Neural progenitor cell (in vitro differentiated cells): Measurements from ENCODE around the gene MT1H. TPM values are rescaled to one million over a fixed set of nuclear protein-coding genes. Genes with fewer than 3 reads are reported as not detected.

ENCODE experiments used
- DNase-seq: peaks from one replicate; pipeline ENCODE4 v3.0.0-alpha.2; 2016; ENCODE audit warnings: low spot score
- H2AFZ ChIP-seq: fragments of 200-600 bp; sonication (generic); replicated peaks from 2 replicates; pipeline ENCODE4 v1.6.1; 2016; ENCODE audit warnings: antibody characterized with exemption
- H3F3A ChIP-seq: fragments of 200-600 bp; sonication (generic); 2 replicates; pipeline ENCODE4 v1.6.1; 2016; ENCODE audit warnings: antibody characterized with exemption, low read depth
- H3K27ac ChIP-seq: fragments of 200-600 bp; sonication (generic); 2 replicates; pipeline ENCODE4 v1.5.1; 2016; ENCODE audit warnings: mild to moderate bottlenecking
- H3K27me3 ChIP-seq: fragments of 200-600 bp; sonication (generic); 2 replicates; pipeline ENCODE4 v1.6.1; 2016; ENCODE audit warnings: mild to moderate bottlenecking, moderate library complexity
- H3K36me3 ChIP-seq: fragments of 200-600 bp; sonication (generic); 2 replicates; pipeline ENCODE4 v1.5.1; 2016
- H3K4me1 ChIP-seq: fragments of 200-600 bp; sonication (generic); 2 replicates; pipeline ENCODE4 v1.6.1; 2016; ENCODE audit warnings: mixed run types
- H3K4me2 ChIP-seq: fragments of 200-600 bp; sonication (generic); 2 replicates; pipeline ENCODE4 v1.6.1; 2016
- H3K4me3 ChIP-seq: fragments of 200-600 bp; sonication (generic); 2 replicates; pipeline ENCODE4 v1.5.1; 2016
- H3K79me2 ChIP-seq: fragments of 200-600 bp; sonication (generic); 2 replicates; pipeline ENCODE4 v1.6.1; 2016; ENCODE audit warnings: low read depth
- H3K9ac ChIP-seq: fragments of 200-600 bp; sonication (generic); 2 replicates; pipeline ENCODE4 v1.6.1; 2016
- H3K9me3 ChIP-seq: fragments of 200-600 bp; sonication (generic); 2 replicates; pipeline ENCODE4 v1.5.1; 2016; ENCODE audit warnings: low read depth
- H4K20me1 ChIP-seq: fragments of 200-600 bp; sonication (generic); 2 replicates; pipeline ENCODE4 v1.6.1; 2016; ENCODE audit warnings: low read depth
- H3K27ac Mint-ChIP-seq: 3 replicates; pipeline ENCODE4 v1.8.0; 2021; ENCODE audit warnings: mixed read lengths
- H3K27me3 Mint-ChIP-seq: 2 replicates; pipeline ENCODE4 v1.8.0; 2022; ENCODE audit warnings: low read depth, mild to moderate bottlenecking, inconsistent platforms, moderate library complexity, mixed read lengths; ENCODE audit not compliant: insufficient read depth
- H3K36me3 Mint-ChIP-seq: 3 replicates; pipeline ENCODE4 v1.8.0; 2021; ENCODE audit warnings: mixed read lengths
- H3K4me1 Mint-ChIP-seq: 3 replicates; pipeline ENCODE4 v1.8.0; 2021; ENCODE audit warnings: mixed read lengths
- H3K4me3 Mint-ChIP-seq: 3 replicates; pipeline ENCODE4 v1.8.0; 2021; ENCODE audit warnings: mild to moderate bottlenecking, moderate library complexity, mixed read lengths
- H3K9me3 Mint-ChIP-seq: 3 replicates; pipeline ENCODE4 v1.8.0; 2020; ENCODE audit warnings: mixed read lengths
- EZH2 ChIP-seq: fragments of 200-600 bp; sonication (generic); IDR thresholded peaks from 2 replicates; pipeline ENCODE4 v1.6.1; 2017; ENCODE audit warnings: antibody characterized with exemption, mild to moderate bottlenecking, moderate library complexity
- EZH2phosphoT487 ChIP-seq: fragments of 200-600 bp; sonication (generic); IDR thresholded peaks from 2 replicates; pipeline ENCODE4 v1.6.1; 2017; ENCODE audit warnings: antibody characterized with exemption
- total RNA-seq: library from RNA; depleted of rRNA; stranded (reverse); fragments of >200 nt; gene quantifications from 2 replicates; pipeline ENCODE4 v1.2.3, GENCODE V29; 2015; ENCODE audit warnings: low replicate concordance
- TF ChIP-seq, protein P1 (sequence below): fragments of 200-600 bp; sonication (generic); IDR thresholded peaks from 2 replicates; pipeline ENCODE4 v1.5.1; 2017; ENCODE audit warnings: antibody characterized with exemption, mild to moderate bottlenecking

The MT1H gene
- total RNA-seq, 1 donor from 2014 or later: not detected

DNA sequence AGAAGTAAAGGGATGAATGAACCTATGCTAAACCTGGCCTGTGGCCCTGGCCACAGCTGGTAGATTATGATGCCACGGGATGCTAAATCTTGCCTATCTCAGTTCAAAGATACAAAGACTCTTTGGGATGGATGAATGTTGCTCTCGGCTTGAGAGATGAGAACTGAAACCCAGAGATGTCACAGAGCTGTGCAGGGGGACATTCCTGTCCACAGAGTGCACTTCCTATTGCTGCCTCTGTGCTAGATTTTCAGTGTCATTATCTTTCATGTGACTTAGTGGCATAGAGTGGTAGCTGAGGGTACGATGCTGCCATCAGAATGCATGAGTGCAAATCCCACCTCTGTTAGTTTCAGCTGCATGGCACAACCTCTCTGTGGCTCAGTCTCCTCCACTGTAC, 39.5 kb upstream of the MT1H start:
- H3K4me1 ChIP-seq: peaks cover 12% of the 10 kb centered on the region
- peaks cover 67% of the 10 kb centered on the region for H4K20me1 ChIP-seq
- H3K9ac ChIP-seq: no peak overlapping the region
- H3K4me3 ChIP-seq: no peak overlapping the region
- no peaks in the 10 kb centered on the region for H3K9me3 ChIP-seq
- no peak overlapping the region for H3K27ac ChIP-seq
- peaks cover 100% of the 10 kb centered on the region for H3K27me3 ChIP-seq
- H3K27ac Mint-ChIP-seq: no peak overlapping the region
- H3K79me2 ChIP-seq: no peaks in the 10 kb centered on the region
- H3K36me3 ChIP-seq: no peaks in the 10 kb centered on the region
- TF ChIP-seq, protein P1, sequence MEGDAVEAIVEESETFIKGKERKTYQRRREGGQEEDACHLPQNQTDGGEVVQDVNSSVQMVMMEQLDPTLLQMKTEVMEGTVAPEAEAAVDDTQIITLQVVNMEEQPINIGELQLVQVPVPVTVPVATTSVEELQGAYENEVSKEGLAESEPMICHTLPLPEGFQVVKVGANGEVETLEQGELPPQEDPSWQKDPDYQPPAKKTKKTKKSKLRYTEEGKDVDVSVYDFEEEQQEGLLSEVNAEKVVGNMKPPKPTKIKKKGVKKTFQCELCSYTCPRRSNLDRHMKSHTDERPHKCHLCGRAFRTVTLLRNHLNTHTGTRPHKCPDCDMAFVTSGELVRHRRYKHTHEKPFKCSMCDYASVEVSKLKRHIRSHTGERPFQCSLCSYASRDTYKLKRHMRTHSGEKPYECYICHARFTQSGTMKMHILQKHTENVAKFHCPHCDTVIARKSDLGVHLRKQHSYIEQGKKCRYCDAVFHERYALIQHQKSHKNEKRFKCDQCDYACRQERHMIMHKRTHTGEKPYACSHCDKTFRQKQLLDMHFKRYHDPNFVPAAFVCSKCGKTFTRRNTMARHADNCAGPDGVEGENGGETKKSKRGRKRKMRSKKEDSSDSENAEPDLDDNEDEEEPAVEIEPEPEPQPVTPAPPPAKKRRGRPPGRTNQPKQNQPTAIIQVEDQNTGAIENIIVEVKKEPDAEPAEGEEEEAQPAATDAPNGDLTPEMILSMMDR: no peak
- TF ChIP-seq EZH2phosphoT487: no peak
- TF ChIP-seq EZH2: no peak
- H3K4me3 Mint-ChIP-seq: no peak overlapping the region
- no peak for DNase-seq
- no peak overlapping the region for H3K4me2 ChIP-seq
- no peaks in the 10 kb centered on the region for H3K36me3 Mint-ChIP-seq
- H3K27me3 Mint-ChIP-seq: peaks cover 85% of the 10 kb centered on the region
- H3F3A ChIP-seq: peaks cover 6% of the 10 kb centered on the region
- peaks cover 3% of the 10 kb centered on the region for H3K9me3 Mint-ChIP-seq
- peaks cover 19% of the 10 kb centered on the region for H3K4me1 Mint-ChIP-seq
- no peak overlapping the region for H2AFZ ChIP-seq

DNA sequence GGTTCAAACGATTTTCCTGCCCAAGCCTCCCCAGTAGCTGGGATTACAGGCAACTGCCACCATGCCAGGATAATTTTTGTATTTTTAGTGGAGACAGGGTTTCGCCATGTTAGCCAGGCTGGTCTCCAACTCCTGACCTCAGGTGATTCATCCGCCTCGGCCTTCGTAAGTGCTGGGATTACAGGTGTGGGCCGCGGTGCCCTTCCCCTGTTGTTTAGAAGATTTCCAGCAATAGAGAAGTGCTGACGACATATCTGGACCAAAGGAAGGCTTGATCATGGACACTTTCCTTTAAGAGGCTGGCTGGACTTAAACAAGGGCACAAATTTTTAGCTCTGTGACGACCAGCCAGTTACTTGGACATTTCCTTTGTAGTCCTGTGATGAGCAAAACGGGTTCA, 38.4 kb upstream of the MT1H start:
- H3K27ac ChIP-seq: no peak overlapping the region
- H3K4me3 Mint-ChIP-seq: peak overlapping the region; percentile 78
- H3K4me3 ChIP-seq: no peak overlapping the region
- peaks cover 67% of the 10 kb centered on the region for H4K20me1 ChIP-seq
- no peaks in the 10 kb centered on the region for H3F3A ChIP-seq
- H3K27ac Mint-ChIP-seq: no peak overlapping the region
- no peaks in the 10 kb centered on the region for H3K36me3 ChIP-seq
- DNase-seq: no peak
- H3K27me3 Mint-ChIP-seq: peaks cover 85% of the 10 kb centered on the region
- H3K4me2 ChIP-seq: no peak overlapping the region
- H3K4me1 ChIP-seq: peaks cover 16% of the 10 kb centered on the region
- no peak for TF ChIP-seq EZH2phosphoT487
- no peak for TF ChIP-seq EZH2
- TF ChIP-seq, protein P1: no peak
- no peak overlapping the region for H3K9ac ChIP-seq
- peaks cover 100% of the 10 kb centered on the region for H3K27me3 ChIP-seq
- H3K79me2 ChIP-seq: no peaks in the 10 kb centered on the region
- H2AFZ ChIP-seq: no peak overlapping the region
- H3K9me3 ChIP-seq: no peaks in the 10 kb centered on the region
- H3K9me3 Mint-ChIP-seq: peaks cover 3% of the 10 kb centered on the region
- no peaks in the 10 kb centered on the region for H3K36me3 Mint-ChIP-seq
- H3K4me1 Mint-ChIP-seq: peaks cover 14% of the 10 kb centered on the region

DNA sequence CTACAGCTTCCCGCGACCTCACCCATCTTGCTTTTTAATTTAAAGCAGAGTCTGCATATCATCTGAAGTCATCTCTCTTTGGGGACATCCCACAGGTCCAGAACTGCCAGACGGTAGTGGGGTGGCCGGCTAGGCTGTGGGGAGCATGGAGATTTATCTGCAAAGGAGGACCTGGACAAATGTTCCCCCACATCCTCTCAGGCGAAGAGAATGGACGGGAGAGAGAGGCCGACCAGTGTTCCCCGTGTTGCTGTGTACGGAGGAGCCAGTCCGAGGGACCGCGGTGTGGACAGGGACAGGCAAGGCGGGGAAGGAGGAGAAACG, 37.8 kb upstream of the MT1H start:
- Histone ChIP-seq H3K9ac (no peak overlapping the region), H3K36me3 (no peaks in the 10 kb centered on the region), H3K4me3 (peak overlapping the region; percentile 47), H3K27ac (no peak overlapping the region), H3K4me2 (peak overlapping the region; percentile 83), H3F3A (no peaks in the 10 kb centered on the region), H3K27me3 (peaks cover 100% of the 10 kb centered on the region), H3K9me3 (no peaks in the 10 kb centered on the region), H3K79me2 (no peaks in the 10 kb centered on the region), H3K4me1 (peaks cover 16% of the 10 kb centered on the region), H4K20me1 (peaks cover 67% of the 10 kb centered on the region), H2AFZ (peak overlapping the region; percentile 77)
- Mint-ChIP-seq H3K27me3 (peaks cover 85% of the 10 kb centered on the region), H3K36me3 (no peaks in the 10 kb centered on the region), H3K4me3 (peak overlapping the region; percentile 78), H3K9me3 (peaks cover 3% of the 10 kb centered on the region), H3K4me1 (peaks cover 14% of the 10 kb centered on the region), H3K27ac (no peak overlapping the region)
- DNase-seq: no peak
- TF ChIP-seq EZH2 (no peak), EZH2phosphoT487 (peak; percentile 96)
- TF ChIP-seq, protein P1: no peak
